A673 (cell line): ENCODE measurements around the gene PRR35. TPM values are rescaled to one million over a fixed set of nuclear protein-coding genes. Genes with fewer than 3 reads are reported as not detected.
A peak's percentile ranks its signal among the peaks of the same experiment; 100 is the strongest.

Experiments
- BruUV-seq: library from RNA; stranded (reverse); fragments of 400-500 nt; replicated peaks from 2 replicates; lab custom pipeline; 2021; lab: Mats Ljungman, UMichigan
- CTCF ChIA-PET: fragments of 300-600 bp; sonication (Branson Sonifier 250); formaldehyde crosslinking; loops from one replicate; lab custom pipeline; 2022; ENCODE audit warnings: antibody characterized with exemption; lab: Charles Lee
- POLR2A ChIA-PET: fragments of 300-600 bp; sonication (Branson Sonifier 250); formaldehyde crosslinking; loops from one replicate; lab custom pipeline; 2022; ENCODE audit warnings: antibody characterized with exemption; ENCODE audit not compliant: low non-redundant PET; lab: Charles Lee
- DNase-seq: peaks from one replicate; pipeline ENCODE4 v3.0.0-alpha.2; 2015; ENCODE audit warnings: low spot score
- H3K27ac ChIP-seq: fragments of 200-600 bp; sonication (generic); 2 replicates; pipeline ENCODE4 v1.5.1; 2016; ENCODE audit warnings: mixed run types, low read depth, mild to moderate bottlenecking, mixed read lengths, antibody characterized with exemption, low read length; ENCODE audit not compliant: poor library complexity, severe bottlenecking
- H3K27me3 ChIP-seq: fragments of 200-600 bp; sonication (generic); replicated peaks from 2 replicates; pipeline ENCODE4 v1.6.1; 2017; ENCODE audit warnings: mixed run types, low read depth, mild to moderate bottlenecking, mixed read lengths, antibody characterized with exemption, low read length; ENCODE audit not compliant: insufficient read depth, poor library complexity
- H3K36me3 ChIP-seq: fragments of 200-600 bp; sonication (generic); 2 replicates; pipeline ENCODE4 v1.6.1; 2016; ENCODE audit warnings: mixed run types, mild to moderate bottlenecking, mixed read lengths, antibody characterized with exemption, low read length; ENCODE audit not compliant: insufficient read depth, poor library complexity, severe bottlenecking
- H3K4me1 ChIP-seq: fragments of 200-600 bp; sonication (generic); 2 replicates; pipeline ENCODE4 v1.6.1; 2017; ENCODE audit warnings: mixed run types, mild to moderate bottlenecking, mixed read lengths, antibody characterized with exemption, low read length; ENCODE audit not compliant: insufficient read depth, poor library complexity, severe bottlenecking
- H3K4me3 ChIP-seq: fragments of 200-600 bp; sonication (generic); 2 replicates; pipeline ENCODE4 v1.5.1; 2016; ENCODE audit warnings: low read depth, mixed run types, mild to moderate bottlenecking, mixed read lengths, low read length; ENCODE audit not compliant: poor library complexity, severe bottlenecking
- H3K9me3 ChIP-seq: fragments of 200-600 bp; sonication (generic); 2 replicates; pipeline ENCODE4 v1.6.1; 2016; ENCODE audit warnings: mixed run types, low read depth, mild to moderate bottlenecking, mixed read lengths, antibody characterized with exemption, low read length; ENCODE audit not compliant: poor library complexity, severe bottlenecking
- CTCF ChIP-seq: fragments of 300-800, 200-600 bp; sonication (generic); conservative IDR thresholded peaks from 2 replicates; pipeline ENCODE4 v1.5.1; 2017; ENCODE audit warnings: low read depth, mild to moderate bottlenecking, antibody characterized with exemption, low read length, moderate library complexity, mixed read lengths
- EZH2 ChIP-seq: fragments of 200-600 bp; sonication (generic); IDR thresholded peaks from 2 replicates; pipeline ENCODE4 v1.6.1; 2017; ENCODE audit warnings: borderline replicate concordance, low read depth, mild to moderate bottlenecking, mixed read lengths, antibody characterized with exemption, low read length; ENCODE audit not compliant: poor library complexity, severe bottlenecking
- intact Hi-C: fragments of 100-400 bp; cut with micrococcal nuclease; formaldehyde crosslinking; loops from one replicate; pipeline ENCODE4 v1.10.0; 2022; ENCODE audit not compliant: unreplicated experiment
- total RNA-seq: library from RNA; stranded (reverse); gene quantifications from 2 replicates; pipeline ENCODE4 v1.2.3, GENCODE V29; 2021

Gene PRR35
- total RNA-seq, 1 experiment from 2014 or later, result not detected

- no peak overlapping the region for H3K4me3 ChIP-seq
- no peak for TF ChIP-seq EZH2
- no peak for TF ChIP-seq CTCF
- intact Hi-C loops, result no loop called here
- H3K4me1 ChIP-seq, result no peaks in the 10 kb centered on the region
- ChIA-PET CTCF (interaction anchor here (0.7 kb wide), 1 partner anchor 17 kb away, joined by 3 read pairs; no protein-coding TSS in a partner anchor), POLR2A (interaction anchor here (0.8 kb wide), 1 partner anchor 235 kb away, joined by 3 read pairs; no protein-coding TSS in a partner anchor)
- no peaks in the 10 kb centered on the region for H3K9me3 ChIP-seq
- no peak overlapping the region for H3K27ac ChIP-seq
- H3K36me3 ChIP-seq, result peaks cover 5% of the 10 kb centered on the region
- no peaks in the 10 kb centered on the region for H3K27me3 ChIP-seq
- no peak for DNase-seq
- BruUV-seq, result no TSS peak
These were observed 38.9 kb downstream of the PRR35 start for GRCh38 chr16:598823-599739.

- no peak for DNase-seq
- Histone ChIP-seq H3K27ac (no peak overlapping the region), H3K4me1 (no peaks in the 10 kb centered on the region), H3K4me3 (no peak overlapping the region), H3K36me3 (peaks cover 4% of the 10 kb centered on the region), H3K9me3 (no peaks in the 10 kb centered on the region), H3K27me3 (no peaks in the 10 kb centered on the region)
- CTCF ChIA-PET, result no interaction called here
- no peak for TF ChIP-seq EZH2
- TF ChIP-seq CTCF, result peak; percentile 41
- intact Hi-C loops, result no loop called here
- no TSS peak for BruUV-seq
- POLR2A ChIA-PET, result interaction anchor here (0.7 kb wide), 1 partner anchor 1425 kb away, joined by 4 read pairs; no protein-coding TSS in a partner anchor
These were observed 40.6 kb downstream of the PRR35 start for GRCh38 chr16:600781-601180.

- Histone ChIP-seq H3K36me3 (no peaks in the 10 kb centered on the region), H3K27me3 (no peaks in the 10 kb centered on the region), H3K27ac (no peak overlapping the region), H3K4me1 (no peaks in the 10 kb centered on the region), H3K4me3 (no peak overlapping the region), H3K9me3 (no peaks in the 10 kb centered on the region)
- DNase-seq, result no peak
- POLR2A ChIA-PET, result no interaction called here
- no TSS peak for BruUV-seq
- TF ChIP-seq EZH2 (no peak), CTCF (no peak)
- intact Hi-C loops, result no loop called here
- CTCF ChIA-PET, result no interaction called here
These were observed 43.7 kb downstream of the PRR35 start for GRCh38 chr16:603933-604332.
